ENCODE data around the gene SLN.

The SLN gene

DNA sequence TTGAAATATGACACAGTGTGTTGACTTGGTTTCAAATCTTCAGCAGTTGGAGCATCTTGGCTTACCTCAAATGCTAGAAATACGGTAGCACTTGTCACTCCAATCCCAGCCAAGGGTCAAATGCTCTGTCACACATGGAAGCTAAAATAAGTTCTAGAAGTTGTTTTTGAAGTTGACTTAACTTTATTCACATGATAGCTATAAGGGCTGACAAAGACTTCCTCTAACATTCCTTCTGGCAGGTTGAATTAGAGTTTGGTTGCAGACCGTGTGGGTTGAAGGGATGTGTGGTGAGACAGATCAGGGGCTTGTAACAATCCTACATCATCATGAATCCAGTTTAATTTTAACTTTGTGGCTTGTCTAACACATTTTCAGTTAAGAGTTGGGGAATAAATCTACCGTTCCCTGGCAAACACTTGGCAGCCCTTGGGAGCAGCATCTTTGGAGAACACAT is 4.6 kb downstream of the SLN start (continued):
- TF ChIP-seq OSR1 (CRISPR knock-in tag; IDR thresholded peaks at IDR 0.05) (no peak), SNAI2 (CRISPR knock-in tag; IDR thresholded peaks at IDR 0.05) (no peak), ZFP30 (CRISPR knock-in tag; IDR thresholded peaks at IDR 0.05) (no peak), ZC3H10 (CRISPR knock-in tag; IDR thresholded peaks at IDR 0.05) (no peak)
- TF ChIP-seq, protein P1, sequence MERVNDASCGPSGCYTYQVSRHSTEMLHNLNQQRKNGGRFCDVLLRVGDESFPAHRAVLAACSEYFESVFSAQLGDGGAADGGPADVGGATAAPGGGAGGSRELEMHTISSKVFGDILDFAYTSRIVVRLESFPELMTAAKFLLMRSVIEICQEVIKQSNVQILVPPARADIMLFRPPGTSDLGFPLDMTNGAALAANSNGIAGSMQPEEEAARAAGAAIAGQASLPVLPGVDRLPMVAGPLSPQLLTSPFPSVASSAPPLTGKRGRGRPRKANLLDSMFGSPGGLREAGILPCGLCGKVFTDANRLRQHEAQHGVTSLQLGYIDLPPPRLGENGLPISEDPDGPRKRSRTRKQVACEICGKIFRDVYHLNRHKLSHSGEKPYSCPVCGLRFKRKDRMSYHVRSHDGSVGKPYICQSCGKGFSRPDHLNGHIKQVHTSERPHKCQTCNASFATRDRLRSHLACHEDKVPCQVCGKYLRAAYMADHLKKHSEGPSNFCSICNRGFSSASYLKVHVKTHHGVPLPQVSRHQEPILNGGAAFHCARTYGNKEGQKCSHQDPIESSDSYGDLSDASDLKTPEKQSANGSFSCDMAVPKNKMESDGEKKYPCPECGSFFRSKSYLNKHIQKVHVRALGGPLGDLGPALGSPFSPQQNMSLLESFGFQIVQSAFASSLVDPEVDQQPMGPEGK (CRISPR knock-in tag; IDR thresholded peaks at IDR 0.05; ENCODE audit: borderline replicate concordance) = no peak

DNA sequence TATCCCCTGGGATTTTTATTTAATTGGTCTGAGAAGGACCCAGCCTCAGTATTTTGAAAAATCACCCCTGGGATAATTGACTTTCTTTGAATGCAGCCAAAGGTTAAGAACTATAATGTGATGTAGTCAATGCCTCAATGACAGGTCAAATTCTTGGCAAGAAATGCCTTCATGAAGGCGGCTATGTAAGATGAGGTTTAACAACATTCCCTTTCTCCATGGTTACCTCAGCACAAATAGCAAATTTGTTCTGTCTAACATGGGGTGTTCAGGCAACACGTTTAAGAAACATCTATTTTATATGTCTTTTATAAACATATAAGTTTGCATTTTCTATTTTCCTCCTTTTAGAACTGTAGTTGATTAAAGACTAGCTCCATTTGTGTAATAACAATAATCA is 5.3 kb downstream of the SLN start:
- ATAC-seq = 0 out of 3 replicates have a peak, but pooled peaks have one; percentile 28

DNA sequence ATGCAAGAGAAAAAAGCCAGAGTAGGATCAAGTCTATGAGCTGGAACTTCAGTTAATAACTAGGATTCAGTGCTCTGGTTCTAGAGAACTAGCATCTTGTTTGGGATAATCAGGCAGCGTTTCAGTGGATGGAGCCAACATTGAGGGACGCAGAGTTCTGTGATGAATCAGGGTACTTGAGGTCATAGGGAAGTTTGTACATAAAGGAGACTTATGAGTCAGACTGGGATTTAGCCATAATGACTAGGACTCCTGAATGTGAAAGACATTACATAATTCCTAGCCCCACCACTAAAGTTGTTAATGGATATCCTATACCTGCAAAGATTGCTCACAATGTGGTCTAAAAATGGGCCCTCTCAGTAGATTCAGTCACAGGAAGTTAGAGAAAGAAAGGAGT is 6.8 kb downstream of the SLN start:
- TF ChIP-seq ISL1 (CRISPR knock-in tag; IDR thresholded peaks at IDR 0.05) (no peak), ZC3H10 (CRISPR knock-in tag; IDR thresholded peaks at IDR 0.05) (no peak), ZNF565 (CRISPR knock-in tag; conservative IDR thresholded peaks at IDR 0.05; ENCODE audit: low read depth) (no peak), BACH2 (CRISPR knock-in tag; IDR thresholded peaks at IDR 0.05; ENCODE audit: borderline replicate concordance) (no peak), ZNF70 (CRISPR knock-in tag; IDR thresholded peaks at IDR 0.05) (no peak), ESRRG (CRISPR knock-in tag; IDR thresholded peaks at IDR 0.05) (no peak), SNAI2 (CRISPR knock-in tag; IDR thresholded peaks at IDR 0.05) (no peak), ZFP3 (CRISPR knock-in tag; IDR thresholded peaks at IDR 0.05) (no peak), CSDC2 (CRISPR knock-in tag; IDR thresholded peaks at IDR 0.05) (no peak), RARB (CRISPR knock-in tag; IDR thresholded peaks at IDR 0.05) (no peak), ZFP30 (CRISPR knock-in tag; IDR thresholded peaks at IDR 0.05) (no peak), TOX (CRISPR knock-in tag; IDR thresholded peaks at IDR 0.05; ENCODE audit: borderline replicate concordance) (no peak), GLIS3 (CRISPR knock-in tag; IDR thresholded peaks at IDR 0.05) (no peak), TCF4 (CRISPR knock-in tag; IDR thresholded peaks at IDR 0.05; ENCODE audit: borderline replicate concordance) (no peak)
- TF ChIP-seq, protein P1 (CRISPR knock-in tag; IDR thresholded peaks at IDR 0.05; ENCODE audit: borderline replicate concordance) = no peak
- TF ChIP-seq, protein P2, sequence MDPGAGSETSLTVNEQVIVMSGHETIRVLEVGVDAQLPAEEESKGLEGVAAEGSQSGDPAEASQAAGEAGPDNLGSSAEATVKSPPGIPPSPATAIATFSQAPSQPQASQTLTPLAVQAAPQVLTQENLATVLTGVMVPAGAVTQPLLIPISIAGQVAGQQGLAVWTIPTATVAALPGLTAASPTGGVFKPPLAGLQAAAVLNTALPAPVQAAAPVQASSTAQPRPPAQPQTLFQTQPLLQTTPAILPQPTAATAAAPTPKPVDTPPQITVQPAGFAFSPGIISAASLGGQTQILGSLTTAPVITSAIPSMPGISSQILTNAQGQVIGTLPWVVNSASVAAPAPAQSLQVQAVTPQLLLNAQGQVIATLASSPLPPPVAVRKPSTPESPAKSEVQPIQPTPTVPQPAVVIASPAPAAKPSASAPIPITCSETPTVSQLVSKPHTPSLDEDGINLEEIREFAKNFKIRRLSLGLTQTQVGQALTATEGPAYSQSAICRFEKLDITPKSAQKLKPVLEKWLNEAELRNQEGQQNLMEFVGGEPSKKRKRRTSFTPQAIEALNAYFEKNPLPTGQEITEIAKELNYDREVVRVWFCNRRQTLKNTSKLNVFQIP (CRISPR knock-in tag; IDR thresholded peaks at IDR 0.05; ENCODE audit: borderline replicate concordance, low read depth) = no peak
- TF ChIP-seq, protein P3, sequence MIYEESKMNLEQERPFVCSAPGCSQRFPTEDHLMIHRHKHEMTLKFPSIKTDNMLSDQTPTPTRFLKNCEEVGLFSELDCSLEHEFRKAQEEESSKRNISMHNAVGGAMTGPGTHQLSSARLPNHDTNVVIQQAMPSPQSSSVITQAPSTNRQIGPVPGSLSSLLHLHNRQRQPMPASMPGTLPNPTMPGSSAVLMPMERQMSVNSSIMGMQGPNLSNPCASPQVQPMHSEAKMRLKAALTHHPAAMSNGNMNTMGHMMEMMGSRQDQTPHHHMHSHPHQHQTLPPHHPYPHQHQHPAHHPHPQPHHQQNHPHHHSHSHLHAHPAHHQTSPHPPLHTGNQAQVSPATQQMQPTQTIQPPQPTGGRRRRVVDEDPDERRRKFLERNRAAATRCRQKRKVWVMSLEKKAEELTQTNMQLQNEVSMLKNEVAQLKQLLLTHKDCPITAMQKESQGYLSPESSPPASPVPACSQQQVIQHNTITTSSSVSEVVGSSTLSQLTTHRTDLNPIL (CRISPR knock-in tag; IDR thresholded peaks at IDR 0.05; ENCODE audit: low read depth) = no peak
- TF ChIP-seq, protein P4, sequence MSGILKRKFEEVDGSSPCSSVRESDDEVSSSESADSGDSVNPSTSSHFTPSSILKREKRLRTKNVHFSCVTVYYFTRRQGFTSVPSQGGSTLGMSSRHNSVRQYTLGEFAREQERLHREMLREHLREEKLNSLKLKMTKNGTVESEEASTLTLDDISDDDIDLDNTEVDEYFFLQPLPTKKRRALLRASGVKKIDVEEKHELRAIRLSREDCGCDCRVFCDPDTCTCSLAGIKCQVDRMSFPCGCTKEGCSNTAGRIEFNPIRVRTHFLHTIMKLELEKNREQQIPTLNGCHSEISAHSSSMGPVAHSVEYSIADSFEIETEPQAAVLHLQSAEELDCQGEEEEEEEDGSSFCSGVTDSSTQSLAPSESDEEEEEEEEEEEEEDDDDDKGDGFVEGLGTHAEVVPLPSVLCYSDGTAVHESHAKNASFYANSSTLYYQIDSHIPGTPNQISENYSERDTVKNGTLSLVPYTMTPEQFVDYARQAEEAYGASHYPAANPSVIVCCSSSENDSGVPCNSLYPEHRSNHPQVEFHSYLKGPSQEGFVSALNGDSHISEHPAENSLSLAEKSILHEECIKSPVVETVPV (CRISPR knock-in tag; IDR thresholded peaks at IDR 0.05) = no peak
- TF ChIP-seq, protein P5, sequence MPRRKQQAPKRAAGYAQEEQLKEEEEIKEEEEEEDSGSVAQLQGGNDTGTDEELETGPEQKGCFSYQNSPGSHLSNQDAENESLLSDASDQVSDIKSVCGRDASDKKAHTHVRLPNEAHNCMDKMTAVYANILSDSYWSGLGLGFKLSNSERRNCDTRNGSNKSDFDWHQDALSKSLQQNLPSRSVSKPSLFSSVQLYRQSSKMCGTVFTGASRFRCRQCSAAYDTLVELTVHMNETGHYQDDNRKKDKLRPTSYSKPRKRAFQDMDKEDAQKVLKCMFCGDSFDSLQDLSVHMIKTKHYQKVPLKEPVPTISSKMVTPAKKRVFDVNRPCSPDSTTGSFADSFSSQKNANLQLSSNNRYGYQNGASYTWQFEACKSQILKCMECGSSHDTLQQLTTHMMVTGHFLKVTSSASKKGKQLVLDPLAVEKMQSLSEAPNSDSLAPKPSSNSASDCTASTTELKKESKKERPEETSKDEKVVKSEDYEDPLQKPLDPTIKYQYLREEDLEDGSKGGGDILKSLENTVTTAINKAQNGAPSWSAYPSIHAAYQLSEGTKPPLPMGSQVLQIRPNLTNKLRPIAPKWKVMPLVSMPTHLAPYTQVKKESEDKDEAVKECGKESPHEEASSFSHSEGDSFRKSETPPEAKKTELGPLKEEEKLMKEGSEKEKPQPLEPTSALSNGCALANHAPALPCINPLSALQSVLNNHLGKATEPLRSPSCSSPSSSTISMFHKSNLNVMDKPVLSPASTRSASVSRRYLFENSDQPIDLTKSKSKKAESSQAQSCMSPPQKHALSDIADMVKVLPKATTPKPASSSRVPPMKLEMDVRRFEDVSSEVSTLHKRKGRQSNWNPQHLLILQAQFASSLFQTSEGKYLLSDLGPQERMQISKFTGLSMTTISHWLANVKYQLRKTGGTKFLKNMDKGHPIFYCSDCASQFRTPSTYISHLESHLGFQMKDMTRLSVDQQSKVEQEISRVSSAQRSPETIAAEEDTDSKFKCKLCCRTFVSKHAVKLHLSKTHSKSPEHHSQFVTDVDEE (CRISPR knock-in tag; IDR thresholded peaks at IDR 0.05) = no peak
- ATAC-seq = peak; percentile 81

More for the DNA sequence above, 5.3 kb downstream of the SLN start:
- TF ChIP-seq ISL1 (CRISPR knock-in tag; IDR thresholded peaks at IDR 0.05) = 0 out of 2 replicates have a peak, but pooled peaks have one; percentile 12
- TF ChIP-seq PPARA (CRISPR knock-in tag; IDR thresholded peaks at IDR 0.05; ENCODE audit: borderline replicate concordance) = no peak
